Measurements from ENCODE around the gene EHD3.
A peak's percentile ranks its signal among the peaks of the same experiment; 100 is the strongest.

The EHD3 gene

GRCh38 chr2:31233741-31234682 lies at the start of gene EHD3:
TSS of gene EHD3 (plus strand) at chr2:31234152. CDS start at chr2:31234622, 470 bp downstream.
- H3K27ac Mint-ChIP-seq = no peak within 1 kb of the TSS
- no peaks in the 10 kb centered on the region for H3K9me3 Mint-ChIP-seq
- no peaks in the 10 kb centered on the region for H3K36me3 Mint-ChIP-seq (ENCODE audit: low read depth)
- TF ChIP-seq CTCF (IDR thresholded peaks at IDR 0.05) = peak; percentile 70
- H3K4me1 Mint-ChIP-seq = peaks cover 34% of the 10 kb centered on the region
- peaks cover 30% of the 10 kb centered on the region for H3K27me3 Mint-ChIP-seq (ENCODE audit: low read depth, poor library complexity)
- peak within 1 kb of the TSS; percentile 80 for H3K4me3 Mint-ChIP-seq
- peak; percentile 95 for DNase-seq

- H3K27ac Mint-ChIP-seq = no peak overlapping the region
- peaks cover 13% of the 10 kb centered on the region for H3K9me3 Mint-ChIP-seq
- no peak overlapping the region for H3K4me3 Mint-ChIP-seq
- TF ChIP-seq CTCF (IDR thresholded peaks at IDR 0.05) = no peak
- peaks cover 6% of the 10 kb centered on the region for H3K4me1 Mint-ChIP-seq
- peaks cover 31% of the 10 kb centered on the region for H3K27me3 Mint-ChIP-seq (ENCODE audit: low read depth, poor library complexity)
- DNase-seq = no peak
- H3K36me3 Mint-ChIP-seq (ENCODE audit: low read depth) = no peaks in the 10 kb centered on the region
These were observed 46.8 kb upstream of the EHD3 start for GRCh38 chr2:31187166-31187565.

GRCh38 chr2:31188131-31188530 lies 45.8 kb upstream of the EHD3 start:
- Mint-ChIP-seq H3K27ac (no peak overlapping the region), H3K9me3 (peaks cover 13% of the 10 kb centered on the region), H3K4me1 (peaks cover 6% of the 10 kb centered on the region), H3K4me3 (no peak overlapping the region), H3K36me3 (ENCODE audit: low read depth) (no peaks in the 10 kb centered on the region), H3K27me3 (ENCODE audit: low read depth, poor library complexity) (peaks cover 31% of the 10 kb centered on the region)
- no peak for TF ChIP-seq CTCF (IDR thresholded peaks at IDR 0.05)
- no peak for DNase-seq

- Mint-ChIP-seq H3K27me3 (ENCODE audit: low read depth, poor library complexity) (peaks cover 32% of the 10 kb centered on the region), H3K4me1 (peaks cover 6% of the 10 kb centered on the region), H3K9me3 (peaks cover 8% of the 10 kb centered on the region), H3K27ac (no peak overlapping the region), H3K36me3 (ENCODE audit: low read depth) (no peaks in the 10 kb centered on the region), H3K4me3 (no peak overlapping the region)
- no peak for DNase-seq
- no peak for TF ChIP-seq CTCF (IDR thresholded peaks at IDR 0.05)
These were observed 44.8 kb upstream of the EHD3 start for GRCh38 chr2:31189141-31189540.

- TF ChIP-seq CTCF (IDR thresholded peaks at IDR 0.05) = no peak
- no peaks in the 10 kb centered on the region for H3K36me3 Mint-ChIP-seq (ENCODE audit: low read depth)
- no peak overlapping the region for H3K27ac Mint-ChIP-seq
- H3K4me1 Mint-ChIP-seq = peaks cover 6% of the 10 kb centered on the region
- no peak for DNase-seq
- H3K4me3 Mint-ChIP-seq = no peak overlapping the region
- H3K9me3 Mint-ChIP-seq = no peaks in the 10 kb centered on the region
- H3K27me3 Mint-ChIP-seq (ENCODE audit: low read depth, poor library complexity) = peaks cover 22% of the 10 kb centered on the region
These were observed 43.8 kb upstream of the EHD3 start for GRCh38 chr2:31190188-31190587.

- Mint-ChIP-seq H3K27ac (no peak overlapping the region), H3K4me3 (no peak overlapping the region), H3K4me1 (peaks cover 6% of the 10 kb centered on the region), H3K9me3 (no peaks in the 10 kb centered on the region), H3K36me3 (ENCODE audit: low read depth) (no peaks in the 10 kb centered on the region), H3K27me3 (ENCODE audit: low read depth, poor library complexity) (peaks cover 14% of the 10 kb centered on the region)
- no peak for TF ChIP-seq CTCF (IDR thresholded peaks at IDR 0.05)
- no peak for DNase-seq
These were observed 42.0 kb upstream of the EHD3 start for GRCh38 chr2:31191931-31192330.

All from nephron progenitor cell (in vitro differentiated cells).